HepG2 (cell line): Measurements from ENCODE around the gene P2RX7.

Experiments
- GTF2F1 ChIP-seq: fragments of 150-350 bp; IDR thresholded peaks from 2 replicates; pipeline ENCODE4 v1.6.1; 2014; ENCODE audit warnings: low read length
- HDAC2 ChIP-seq: sonication (generic); formaldehyde crosslinking; IDR thresholded peaks from 2 replicates; pipeline ENCODE4 v1.4.0; 2020; ENCODE audit warnings: missing genetic modification reagents
- HNRNPL ChIP-seq: fragments of 200-400 bp; formaldehyde crosslinking; IDR thresholded peaks from 2 replicates; pipeline ENCODE4 v1.6.1; 2017; ENCODE audit warnings: mild to moderate bottlenecking, low read depth, low read length
- JUNB ChIP-seq: sonication (generic); formaldehyde crosslinking; IDR thresholded peaks from 2 replicates; pipeline ENCODE4 v1.8.0; 2022; ENCODE audit warnings: missing genetic modification reagents, mild to moderate bottlenecking, borderline replicate concordance
- KDM5A ChIP-seq: fragments of 200-600 bp; sonication (generic); IDR thresholded peaks from 2 replicates; pipeline ENCODE4 v1.7.0; 2018; ENCODE audit warnings: antibody characterized with exemption, mild to moderate bottlenecking, low read length, borderline replicate concordance
- SRF ChIP-seq: IDR thresholded peaks from 2 replicates; pipeline ENCODE4 v1.6.1; 2011; ENCODE audit warnings: mild to moderate bottlenecking, low read depth, low read length, moderate library complexity
- YY1 ChIP-seq: IDR thresholded peaks from 2 replicates; pipeline ENCODE4 v1.6.1; 2011; ENCODE audit warnings: low read length, low read depth, moderate library complexity, mild to moderate bottlenecking; ENCODE audit not compliant: insufficient read depth, insufficient replicate concordance
- ZNF335 ChIP-seq: sonication (generic); formaldehyde crosslinking; IDR thresholded peaks from 2 replicates; pipeline ENCODE4 v1.4.0; 2020; ENCODE audit warnings: missing genetic modification reagents
- ZNF598 ChIP-seq: sonication (generic); formaldehyde crosslinking; IDR thresholded peaks from 2 replicates; pipeline ENCODE4 v1.5.1; 2020; ENCODE audit warnings: mild to moderate bottlenecking, missing genetic modification reagents, borderline replicate concordance
- TF ChIP-seq, protein P1 (sequence below), 2 experiments: fragments of 450-650 bp in 1 of 2; sonication (generic) in 1 of 2; formaldehyde crosslinking; IDR thresholded peaks; 2 replicates each; pipeline versions ENCODE4 v1.5.0 to v1.8.0; 2020 to 2022; ENCODE audit warnings: mild to moderate bottlenecking in 1 of 2, missing genetic modification reagents in 1 of 2
- TF ChIP-seq, protein P2 (sequence below): IDR thresholded peaks from 2 replicates; pipeline ENCODE4 v1.6.1; 2012; ENCODE audit warnings: inconsistent platforms

DNA sequence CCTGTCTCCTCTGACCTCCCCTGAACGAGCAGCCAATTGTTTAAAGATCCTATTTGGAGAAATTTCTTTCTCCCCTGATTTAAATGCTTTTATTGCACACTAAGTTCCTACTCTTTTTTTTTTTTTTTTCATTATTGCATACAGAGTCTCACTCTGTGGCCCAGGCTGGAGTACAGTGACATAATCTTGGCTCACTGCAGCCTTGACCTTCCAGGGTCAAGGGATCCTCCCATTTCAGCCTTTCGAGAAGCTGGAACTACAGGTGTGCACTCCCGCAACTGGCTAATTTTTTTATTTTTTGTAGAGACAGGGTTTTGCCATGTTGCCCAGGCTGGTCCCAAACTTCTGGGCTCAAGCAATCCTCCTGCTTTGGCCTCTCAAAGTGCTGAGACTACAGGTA, 5.2 kb upstream of the P2RX7 start:
- no peak for TF ChIP-seq GTF2F1
- TF ChIP-seq KDM5A: no peak
- no peak for TF ChIP-seq JUNB (CRISPR knock-in tag)
- TF ChIP-seq, protein P1, sequence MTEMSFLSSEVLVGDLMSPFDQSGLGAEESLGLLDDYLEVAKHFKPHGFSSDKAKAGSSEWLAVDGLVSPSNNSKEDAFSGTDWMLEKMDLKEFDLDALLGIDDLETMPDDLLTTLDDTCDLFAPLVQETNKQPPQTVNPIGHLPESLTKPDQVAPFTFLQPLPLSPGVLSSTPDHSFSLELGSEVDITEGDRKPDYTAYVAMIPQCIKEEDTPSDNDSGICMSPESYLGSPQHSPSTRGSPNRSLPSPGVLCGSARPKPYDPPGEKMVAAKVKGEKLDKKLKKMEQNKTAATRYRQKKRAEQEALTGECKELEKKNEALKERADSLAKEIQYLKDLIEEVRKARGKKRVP (CRISPR knock-in tag; IDR thresholded peaks at IDR 0.05): no peak
- TF ChIP-seq, protein P2, sequence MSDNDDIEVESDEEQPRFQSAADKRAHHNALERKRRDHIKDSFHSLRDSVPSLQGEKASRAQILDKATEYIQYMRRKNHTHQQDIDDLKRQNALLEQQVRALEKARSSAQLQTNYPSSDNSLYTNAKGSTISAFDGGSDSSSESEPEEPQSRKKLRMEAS: no peak
- no peak for TF ChIP-seq HNRNPL
- no peak for TF ChIP-seq SRF
- no peak for TF ChIP-seq ZNF335 (CRISPR knock-in tag)
- no peak for TF ChIP-seq HDAC2 (CRISPR knock-in tag)
- TF ChIP-seq ZNF598 (CRISPR knock-in tag): no peak
- no peak for TF ChIP-seq YY1
